Activated T-helper 17 cell treated with anti-CD3 and anti-CD28 coated beads, Interleukin-2, amount 50 U/mL, for 72 hours (primary cell): ENCODE results near the gene SPAG4. TPM values are rescaled to one million over a fixed set of nuclear protein-coding genes. Genes with fewer than 3 reads are reported as not detected.

ENCODE experiments used
- ATAC-seq: fragments of 150-1000 bp; cut with Tn5 transposase; replicated peaks from 2 replicates; pipeline ENCODE4 v1.10.0; 2021; ENCODE audit warnings: mild to moderate bottlenecking, moderate library complexity
- H3K27ac Mint-ChIP-seq: one replicate; pipeline ENCODE4 v1.8.0; 2022; ENCODE audit warnings: mixed read lengths
- H3K27me3 Mint-ChIP-seq: one replicate; pipeline ENCODE4 v1.8.0; 2022; ENCODE audit warnings: mixed read lengths
- H3K36me3 Mint-ChIP-seq: one replicate; pipeline ENCODE4 v1.8.0; 2022; ENCODE audit warnings: low read depth, mild to moderate bottlenecking, mixed read lengths
- H3K4me1 Mint-ChIP-seq: one replicate; pipeline ENCODE4 v1.8.0; 2022; ENCODE audit warnings: mixed read lengths
- H3K4me3 Mint-ChIP-seq: one replicate; pipeline ENCODE4 v1.8.0; 2022; ENCODE audit warnings: mild to moderate bottlenecking, mixed read lengths
- H3K9me3 Mint-ChIP-seq: one replicate; pipeline ENCODE4 v1.8.0; 2022; ENCODE audit warnings: mixed read lengths
- total RNA-seq, 2 donors: library from RNA; stranded (reverse); gene quantifications; one replicate each; pipeline ENCODE4 v1.2.3, GENCODE V29; 2022

Gene SPAG4
- total RNA-seq, 2 donors from 2014 or later = 7.2 to 52.4 TPM

GRCh38 chr20:35669221-35669620 lies 53.6 kb downstream of the SPAG4 start:
- H3K27ac Mint-ChIP-seq = peak overlapping the region; percentile 16
- no peak for ATAC-seq
- no peaks in the 10 kb centered on the region for H3K9me3 Mint-ChIP-seq
- no peaks in the 10 kb centered on the region for H3K27me3 Mint-ChIP-seq
- peaks cover 4% of the 10 kb centered on the region for H3K4me1 Mint-ChIP-seq
- peaks cover 67% of the 10 kb centered on the region for H3K36me3 Mint-ChIP-seq
- H3K4me3 Mint-ChIP-seq = no peak overlapping the region

DNA sequence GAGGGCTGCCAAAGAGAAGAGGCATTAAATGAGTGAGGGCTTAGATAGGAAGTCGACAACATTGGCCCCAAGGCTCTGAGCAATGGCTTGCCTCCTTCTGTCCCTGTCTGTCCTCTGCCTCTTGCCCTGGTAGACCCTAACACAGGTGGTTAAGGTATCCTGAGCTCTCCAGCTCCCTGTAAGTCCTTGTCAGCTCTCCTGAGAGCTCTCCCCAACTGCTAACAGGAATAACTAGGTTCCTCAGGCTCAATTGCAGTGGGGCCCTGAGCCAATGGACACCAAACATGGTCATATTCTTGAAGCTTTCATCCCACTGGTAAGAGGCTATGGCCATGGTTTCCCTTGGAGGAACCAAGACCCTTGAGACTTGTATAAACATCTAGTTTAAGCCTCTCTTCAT lies 54.1 kb downstream of the SPAG4 start:
- no peaks in the 10 kb centered on the region for H3K9me3 Mint-ChIP-seq
- H3K27ac Mint-ChIP-seq = peak overlapping the region; percentile 16
- no peak overlapping the region for H3K4me3 Mint-ChIP-seq
- peaks cover 64% of the 10 kb centered on the region for H3K36me3 Mint-ChIP-seq
- H3K4me1 Mint-ChIP-seq = peaks cover 4% of the 10 kb centered on the region
- H3K27me3 Mint-ChIP-seq = no peaks in the 10 kb centered on the region
- no peak for ATAC-seq

Other genes starting within 250 kb of the SPAG4 start
- 10 to 100 TPM; 76.3 to 79.3 TPM for gene UQCC1, start 203.9 kb upstream of the SPAG4 start, total RNA-seq
- gene GDF5, start 177.6 kb upstream of the SPAG4 start, total RNA-seq = not detected
- gene CEP250, start 160.2 kb upstream of the SPAG4 start, total RNA-seq = 10 to 100 TPM; 77.8 to 88.3 TPM
- gene C20orf173, start 86.2 kb upstream of the SPAG4 start, total RNA-seq = not detected
- 100 to 1,000 TPM; 133 to 142 TPM for gene ERGIC3, start 73.8 kb upstream of the SPAG4 start, total RNA-seq
- gene CPNE1, start 49.1 kb downstream of the SPAG4 start, total RNA-seq = 100 to 1,000 TPM; 269 to 280 TPM
- 100 to 1,000 TPM; 106 to 116 TPM for gene RBM12, start 49.1 kb downstream of the SPAG4 start, total RNA-seq
- 10 to 100 TPM; 41.1 to 49.2 TPM for gene NFS1, start 83.5 kb downstream of the SPAG4 start, total RNA-seq
- gene ROMO1, start 83.6 kb downstream of the SPAG4 start, total RNA-seq = 100 to 1,000 TPM in 1 of 2 donors, 10 to 100 TPM in 1; 93.0 to 134 TPM
- gene RBM39, start 126.4 kb downstream of the SPAG4 start, total RNA-seq = 100 to 1,000 TPM; 295 to 359 TPM
- 10 to 100 TPM; 70.3 to 73.0 TPM for gene PHF20, start 156.2 kb downstream of the SPAG4 start, total RNA-seq